Neural progenitor cell (in vitro differentiated cells): ENCODE measurements around the gene BARD1.

Source experiments
- CTCF ChIP-seq: fragments of 200-600 bp; sonication (generic); IDR thresholded peaks from 2 replicates; pipeline ENCODE4 v1.5.1; 2017; ENCODE audit warnings: antibody characterized with exemption, mild to moderate bottlenecking
- EZH2 ChIP-seq: fragments of 200-600 bp; sonication (generic); IDR thresholded peaks from 2 replicates; pipeline ENCODE4 v1.6.1; 2017; ENCODE audit warnings: antibody characterized with exemption, mild to moderate bottlenecking, moderate library complexity
- EZH2phosphoT487 ChIP-seq: fragments of 200-600 bp; sonication (generic); IDR thresholded peaks from 2 replicates; pipeline ENCODE4 v1.6.1; 2017; ENCODE audit warnings: antibody characterized with exemption

- no peak for TF ChIP-seq CTCF
- no peak for TF ChIP-seq EZH2phosphoT487
- TF ChIP-seq EZH2, result no peak
Measured at GRCh38 chr2:214740867-214741395, 68.6 kb downstream of the BARD1 start.
